ENCODE measurements around the gene FPGS.

GRCh38 chr9:127780126-127780885, 22.4 kb upstream of the FPGS start:
- no peak for TF ChIP-seq CTCF (IDR thresholded peaks at IDR 0.05)
- TF ChIP-seq POLR2A (IDR thresholded peaks at IDR 0.05), result no peak
- no peak for TF ChIP-seq EP300 (IDR thresholded peaks at IDR 0.05)

Data from ovary (tissue), 3 donors.